Adrenal gland (tissue), 5 donors: ENCODE results near the gene AUH.

Source experiments
- POLR2A ChIP-seq, 2 donors: fragments of 450-650 bp; IDR thresholded peaks; one replicate each; pipeline ENCODE4 v1.6.1; 2017; ENCODE audit warnings: antibody characterized with exemption in 2 of 2, mild to moderate bottlenecking in 2 of 2, moderate library complexity in 1 of 2
- TF ChIP-seq, protein P1 (sequence below), 6 experiments: fragments of 450-650 bp in 4 of 6; fragments of 200-600 bp in 2 of 6; sonication (generic) in 1 of 6; IDR thresholded peaks; 1 replicate in 5 of 6; 2 replicates in 1 of 6; pipeline versions ENCODE4 v1.5.1 to v1.8.0; 2016 to 2021; ENCODE audit warnings: antibody characterized with exemption in 6 of 6, mild to moderate bottlenecking in 2 of 6, moderate library complexity in 1 of 6
- donor health status: DM: no; HTN: no; CAD: no.

DNA sequence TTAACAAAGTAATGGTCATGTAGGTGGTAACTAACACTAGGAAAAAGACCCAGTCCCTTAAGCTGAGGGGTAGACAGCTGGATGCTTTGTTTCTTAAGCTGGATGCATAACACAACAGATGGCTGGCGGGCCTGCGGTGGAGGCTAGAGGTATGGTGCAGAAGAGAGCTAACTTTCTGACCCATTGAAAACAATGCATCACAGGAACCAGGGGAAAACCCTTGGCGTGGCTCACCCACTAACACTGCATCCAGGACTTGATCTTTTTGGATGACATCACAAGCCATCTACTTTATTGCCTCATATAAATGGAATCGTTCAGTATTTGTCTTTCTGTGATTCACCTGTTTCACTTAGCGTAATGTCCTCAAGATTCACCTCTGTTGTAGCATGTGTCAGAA is 138.7 kb downstream of the AUH start:
- TF ChIP-seq, protein P1, sequence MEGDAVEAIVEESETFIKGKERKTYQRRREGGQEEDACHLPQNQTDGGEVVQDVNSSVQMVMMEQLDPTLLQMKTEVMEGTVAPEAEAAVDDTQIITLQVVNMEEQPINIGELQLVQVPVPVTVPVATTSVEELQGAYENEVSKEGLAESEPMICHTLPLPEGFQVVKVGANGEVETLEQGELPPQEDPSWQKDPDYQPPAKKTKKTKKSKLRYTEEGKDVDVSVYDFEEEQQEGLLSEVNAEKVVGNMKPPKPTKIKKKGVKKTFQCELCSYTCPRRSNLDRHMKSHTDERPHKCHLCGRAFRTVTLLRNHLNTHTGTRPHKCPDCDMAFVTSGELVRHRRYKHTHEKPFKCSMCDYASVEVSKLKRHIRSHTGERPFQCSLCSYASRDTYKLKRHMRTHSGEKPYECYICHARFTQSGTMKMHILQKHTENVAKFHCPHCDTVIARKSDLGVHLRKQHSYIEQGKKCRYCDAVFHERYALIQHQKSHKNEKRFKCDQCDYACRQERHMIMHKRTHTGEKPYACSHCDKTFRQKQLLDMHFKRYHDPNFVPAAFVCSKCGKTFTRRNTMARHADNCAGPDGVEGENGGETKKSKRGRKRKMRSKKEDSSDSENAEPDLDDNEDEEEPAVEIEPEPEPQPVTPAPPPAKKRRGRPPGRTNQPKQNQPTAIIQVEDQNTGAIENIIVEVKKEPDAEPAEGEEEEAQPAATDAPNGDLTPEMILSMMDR (IDR thresholded peaks at IDR 0.05), result no peak
- no peak for TF ChIP-seq POLR2A (IDR thresholded peaks at IDR 0.05)
